GM18505 (cell line): ENCODE results near the gene COBLL1.

Experiments
- ATAC-seq: cut with Tn5 transposase; IDR thresholded peaks from one replicate; pipeline ENCODE4 v1.9.1; 2021; ENCODE audit not compliant: unreplicated experiment
- POLR2A ChIP-seq: IDR thresholded peaks from 4 replicates; pipeline ENCODE4 v1.6.1; 2011; ENCODE audit warnings: borderline replicate concordance; ENCODE audit not compliant: insufficient read depth, insufficient read length; ENCODE audit errors: extremely low read depth

COBLL1 gene

GRCh38 chr2:164662066-164662465 lies 179.6 kb downstream of the COBLL1 start:
- no peak for ATAC-seq
- TF ChIP-seq POLR2A: no peak

GRCh38 chr2:164661349-164661748 lies 180.3 kb downstream of the COBLL1 start:
- ATAC-seq: no peak
- TF ChIP-seq POLR2A: no peak

DNA sequence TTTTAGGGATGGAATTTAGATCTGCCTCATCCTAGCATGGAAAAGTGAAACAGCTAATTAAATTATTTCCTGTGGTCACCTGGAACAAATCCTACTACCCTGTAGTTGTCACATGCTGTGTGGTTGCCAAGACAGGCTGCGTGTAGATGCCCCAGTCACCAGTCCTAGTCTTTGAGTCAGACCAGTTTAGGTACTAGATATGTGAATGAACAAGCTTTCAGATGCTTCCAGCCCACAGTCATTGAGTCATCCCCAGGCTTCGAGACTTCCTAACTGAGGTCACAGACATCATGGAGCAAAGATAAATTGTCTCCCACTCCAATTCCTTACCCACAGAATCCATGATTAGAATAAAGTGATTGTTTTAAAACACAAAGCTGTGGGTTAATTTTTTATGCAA lies 184.5 kb downstream of the COBLL1 start:
- no peak for ATAC-seq
- TF ChIP-seq POLR2A: no peak

DNA sequence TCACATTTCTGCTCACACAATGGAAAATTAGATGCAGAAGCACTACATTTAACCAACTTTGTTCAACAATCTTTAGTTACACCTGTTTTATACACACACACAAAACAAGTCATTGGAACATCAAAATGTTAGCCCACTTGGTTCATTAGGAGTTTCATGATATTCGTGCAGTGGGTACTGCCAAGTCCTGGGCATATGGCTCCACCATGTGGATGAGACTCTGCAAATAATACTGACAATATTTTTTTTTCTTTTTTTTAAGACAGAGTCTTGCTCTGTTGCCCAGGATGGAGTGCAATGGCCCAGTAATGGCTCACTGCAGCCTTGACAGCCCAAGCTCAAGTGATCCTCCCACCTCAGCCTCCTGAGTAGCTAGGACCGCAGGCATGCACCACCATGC lies 185.9 kb downstream of the COBLL1 start:
- no peak for TF ChIP-seq POLR2A
- ATAC-seq: no peak

DNA sequence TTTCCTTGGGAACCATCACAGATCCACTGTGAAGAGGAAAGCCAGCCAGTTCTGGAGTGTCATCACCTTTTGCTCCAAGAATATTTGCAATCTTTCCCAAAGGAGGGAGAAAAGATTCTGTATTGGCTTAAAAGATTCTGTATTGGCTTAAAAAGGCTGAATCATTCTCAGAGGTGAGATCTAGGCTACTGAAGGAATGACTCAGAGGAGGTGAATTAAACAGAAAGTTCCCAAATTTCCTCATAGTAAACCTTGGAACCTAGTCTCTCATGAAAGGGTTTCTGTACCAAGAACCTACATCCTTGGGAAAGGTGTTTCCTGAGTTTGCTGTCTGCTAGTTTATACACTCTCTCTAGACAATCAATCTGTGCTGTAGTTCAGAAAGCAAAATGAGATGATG lies 186.3 kb downstream of the COBLL1 start:
- no peak for ATAC-seq
- TF ChIP-seq POLR2A: no peak

DNA sequence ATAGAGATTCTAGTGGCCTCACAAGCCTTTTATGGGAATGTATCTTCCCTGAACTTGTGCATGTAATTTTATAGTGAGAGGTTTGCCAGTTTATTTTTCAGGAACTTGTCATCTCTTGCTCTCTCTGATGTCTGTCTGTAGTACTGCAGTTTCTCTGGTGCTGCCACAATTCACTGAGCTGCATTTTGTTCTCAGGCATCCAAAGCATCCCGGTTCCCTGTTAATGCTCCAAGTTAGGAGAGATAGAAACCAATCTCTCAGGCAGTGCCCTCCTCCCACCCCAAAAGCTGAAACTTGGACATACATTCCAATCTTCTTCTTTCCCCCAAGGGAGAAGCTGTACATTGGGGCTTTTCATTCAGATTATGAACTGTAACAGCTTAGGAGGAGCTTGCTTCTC lies 190.3 kb downstream of the COBLL1 start:
- no peak for TF ChIP-seq POLR2A
- no peak for ATAC-seq

DNA sequence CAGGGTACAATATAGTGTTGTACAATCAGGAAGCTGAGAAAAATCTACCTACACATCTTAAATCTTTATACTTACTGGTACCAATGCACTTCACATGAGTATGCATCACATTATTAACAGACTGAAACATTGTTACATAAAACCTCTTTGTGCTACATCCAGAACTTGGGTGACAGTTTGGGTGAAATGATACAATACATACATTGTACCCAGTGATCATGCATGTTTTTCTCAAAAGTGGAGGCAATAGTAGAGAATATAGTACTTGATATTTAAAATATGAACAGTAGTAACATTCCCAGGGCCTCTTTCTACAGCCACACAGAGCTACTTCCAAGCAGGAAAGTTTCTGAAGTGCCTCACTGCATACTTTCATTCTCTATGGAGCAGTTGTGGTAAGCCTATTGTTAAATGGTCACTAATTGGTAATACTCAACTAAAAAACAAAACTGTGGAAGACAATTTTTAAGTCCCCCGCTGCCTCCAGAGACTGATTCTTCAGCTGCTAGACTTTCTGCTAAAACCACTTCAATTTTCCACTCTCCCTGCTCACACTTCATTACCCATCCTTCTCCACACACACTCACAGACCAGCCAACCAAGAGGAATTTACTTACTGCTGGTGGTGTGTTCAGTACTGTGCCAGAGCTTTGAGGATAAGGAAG lies 197.5 kb downstream of the COBLL1 start:
- TF ChIP-seq POLR2A: no peak
- ATAC-seq: no peak

DNA sequence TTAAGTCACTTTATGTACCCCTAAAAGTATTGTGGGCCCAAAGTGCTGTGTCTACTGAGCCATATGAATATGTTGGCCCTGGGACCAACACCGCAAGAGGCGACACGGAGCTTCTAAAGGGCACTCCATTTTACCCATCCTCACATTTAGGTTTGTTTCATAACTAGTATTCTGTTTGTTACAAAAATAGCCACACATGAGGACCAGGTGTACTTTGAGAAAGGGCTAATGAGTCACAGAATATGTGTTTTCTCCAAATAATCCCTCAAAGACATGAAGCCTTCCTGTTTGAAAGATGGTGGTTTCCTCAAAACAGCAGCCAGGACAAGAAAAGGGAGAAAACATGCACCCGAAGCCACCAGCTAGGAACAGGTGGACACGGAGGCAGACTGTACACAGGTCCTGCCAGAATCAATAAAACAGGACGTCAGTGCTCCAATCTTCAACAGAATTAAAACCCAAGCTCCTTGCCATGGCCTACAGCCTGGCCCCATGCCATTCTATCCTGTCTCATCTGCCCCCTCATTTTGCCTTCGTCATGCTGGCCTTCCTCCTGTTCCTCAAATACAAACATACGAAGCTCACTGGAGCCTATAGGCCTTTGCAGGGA lies 198.6 kb downstream of the COBLL1 start:
- TF ChIP-seq POLR2A: no peak
- no peak for ATAC-seq

DNA sequence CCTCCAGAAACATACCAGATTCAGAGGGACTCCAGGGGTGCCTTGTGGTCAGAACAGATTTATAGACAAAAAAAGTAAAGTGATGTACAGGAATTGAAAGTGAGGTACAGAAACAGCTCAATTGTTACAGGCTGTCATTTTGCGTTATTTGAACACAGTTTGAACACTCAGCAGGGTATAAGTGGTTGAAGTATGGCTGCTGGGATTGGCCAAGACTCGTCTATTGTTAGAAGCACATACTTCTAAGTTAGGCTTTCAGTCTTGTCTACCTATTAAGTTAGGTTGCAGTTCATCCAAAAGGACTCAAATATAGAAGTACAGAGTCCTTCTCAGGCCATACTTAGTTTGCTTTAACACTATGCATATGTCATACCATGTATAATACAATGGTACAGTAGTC lies 199.4 kb downstream of the COBLL1 start:
- no peak for ATAC-seq
- no peak for TF ChIP-seq POLR2A
